Kidney (tissue), 14 donors: ENCODE data around the gene TMTC1. TPM values are rescaled to one million over a fixed set of nuclear protein-coding genes. Genes with fewer than 3 reads are reported as not detected.

Experiments
- DNase-seq, 5 donors: peaks; one replicate each; pipeline ENCODE4 v3.0.0-alpha.2; 2013 to 2020
- FAIRE-seq: peaks from 2 replicates; lab custom pipeline; 2012; peaks lifted over from hg19 to GRCh38; lab: Jason Lieb, UNC
- H3K27ac ChIP-seq, 2 donors: one replicate each; pipeline ENCODE4 v1.7.0; 2013; ENCODE audit warnings: low read depth in 2 of 2, low read length in 2 of 2, inconsistent platforms in 1 of 2
- H3K27me3 ChIP-seq: one replicate; pipeline ENCODE4 v1.7.1; 2013; ENCODE audit warnings: low read length, inconsistent platforms; ENCODE audit not compliant: control insufficient read depth, insufficient read depth
- H3K36me3 ChIP-seq, 3 donors: one replicate each; pipeline versions ENCODE4 v1.7.0 to v1.7.1; 2013; ENCODE audit warnings: low read length in 3 of 3, control low read depth in 1 of 3, inconsistent platforms in 1 of 3; ENCODE audit not compliant: insufficient read depth in 3 of 3, control insufficient read depth in 2 of 3
- H3K4me1 ChIP-seq, 3 donors: one replicate each; pipeline versions ENCODE4 v1.7.0 to v1.7.1; 2013; ENCODE audit warnings: low read length in 3 of 3, inconsistent platforms in 1 of 3, low read depth in 1 of 3; ENCODE audit not compliant: control insufficient read depth in 2 of 3, insufficient read depth in 2 of 3
- H3K4me3 ChIP-seq, 3 donors: one replicate each; pipeline versions ENCODE4 v1.7.0 to v1.8.1; 2013; ENCODE audit warnings: low read length in 3 of 3, control low read depth in 1 of 3, inconsistent platforms in 1 of 3
- H3K9ac ChIP-seq, 3 donors: one replicate each; pipeline versions ENCODE4 v1.7.0 to v1.7.1; 2013; ENCODE audit warnings: low read length in 3 of 3, control low read depth in 1 of 3, inconsistent platforms in 1 of 3
- H3K9me3 ChIP-seq, 3 donors: one replicate each; pipeline versions ENCODE4 v1.7.0 to v1.7.1; 2013; ENCODE audit warnings: low read length in 3 of 3, control low read depth in 1 of 3, inconsistent platforms in 1 of 3; ENCODE audit not compliant: control insufficient read depth in 2 of 3, insufficient read depth in 1 of 3
- intact Hi-C: fragments of 100-400 bp; cut with DNase I; formaldehyde crosslinking; loops from one replicate; pipeline ENCODE4 v1.11.1; 2022
- polyA plus RNA-seq: library from polyadenylated mRNA; stranded (reverse); fragments of 350-450 nt; fragmentation: Illumina TruSeq; extraction: RNeasy Lipid Tissue Mini Kit (QIAGEN cat#74804); gene quantifications from one replicate; pipeline ENCODE4 v1.2.3, GENCODE V29; 2014; ENCODE audit warnings: low read depth, low replicate concordance; ENCODE audit not compliant: insufficient read depth
- total RNA-seq: library from RNA; stranded (reverse); fragmentation: NEBNext Ultra II Directional; extraction: Animal tissue kit (Norgen Biotek cat#: 25700); gene quantifications from one replicate; pipeline ENCODE4 v1.2.1, GENCODE V29; 2021
- TF ChIP-seq, protein P1 (sequence below): IDR thresholded peaks from 3 replicates; pipeline ENCODE4 v1.5.1; 2012; ENCODE audit warnings: mild to moderate bottlenecking, moderate library complexity, borderline replicate concordance; ENCODE audit not compliant: insufficient read depth; ENCODE audit errors: extremely low read depth
- donor health status: control.
- donor health status: control.
- donor health status: control.
- donor health status: control.
- donor health status: control.
- donor health status: DM: yes; HTN: yes; CAD: no.
- donor health status: Normal renal cell carcinoma (clear cell type).

TMTC1 gene
- total and polyA plus RNA-seq, 2 donors from 2014 or later: 10.9 to 58.8 TPM

GRCh38 chr12:29804019-29804418 is 20.3 kb upstream of the TMTC1 start:
- no peaks in the 10 kb centered on the region for H3K4me1 ChIP-seq
- H3K27ac ChIP-seq: no peak overlapping the region
- intact Hi-C loops: no loop called here
- TF ChIP-seq, protein P1, sequence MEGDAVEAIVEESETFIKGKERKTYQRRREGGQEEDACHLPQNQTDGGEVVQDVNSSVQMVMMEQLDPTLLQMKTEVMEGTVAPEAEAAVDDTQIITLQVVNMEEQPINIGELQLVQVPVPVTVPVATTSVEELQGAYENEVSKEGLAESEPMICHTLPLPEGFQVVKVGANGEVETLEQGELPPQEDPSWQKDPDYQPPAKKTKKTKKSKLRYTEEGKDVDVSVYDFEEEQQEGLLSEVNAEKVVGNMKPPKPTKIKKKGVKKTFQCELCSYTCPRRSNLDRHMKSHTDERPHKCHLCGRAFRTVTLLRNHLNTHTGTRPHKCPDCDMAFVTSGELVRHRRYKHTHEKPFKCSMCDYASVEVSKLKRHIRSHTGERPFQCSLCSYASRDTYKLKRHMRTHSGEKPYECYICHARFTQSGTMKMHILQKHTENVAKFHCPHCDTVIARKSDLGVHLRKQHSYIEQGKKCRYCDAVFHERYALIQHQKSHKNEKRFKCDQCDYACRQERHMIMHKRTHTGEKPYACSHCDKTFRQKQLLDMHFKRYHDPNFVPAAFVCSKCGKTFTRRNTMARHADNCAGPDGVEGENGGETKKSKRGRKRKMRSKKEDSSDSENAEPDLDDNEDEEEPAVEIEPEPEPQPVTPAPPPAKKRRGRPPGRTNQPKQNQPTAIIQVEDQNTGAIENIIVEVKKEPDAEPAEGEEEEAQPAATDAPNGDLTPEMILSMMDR: no peak
- no peaks in the 10 kb centered on the region for H3K9me3 ChIP-seq
- H3K36me3 ChIP-seq: no peaks in the 10 kb centered on the region
- no peak overlapping the region for H3K9ac ChIP-seq
- DNase-seq: no peak
- FAIRE-seq: no peak
- no peaks in the 10 kb centered on the region for H3K27me3 ChIP-seq
- no peak overlapping the region for H3K4me3 ChIP-seq

DNA sequence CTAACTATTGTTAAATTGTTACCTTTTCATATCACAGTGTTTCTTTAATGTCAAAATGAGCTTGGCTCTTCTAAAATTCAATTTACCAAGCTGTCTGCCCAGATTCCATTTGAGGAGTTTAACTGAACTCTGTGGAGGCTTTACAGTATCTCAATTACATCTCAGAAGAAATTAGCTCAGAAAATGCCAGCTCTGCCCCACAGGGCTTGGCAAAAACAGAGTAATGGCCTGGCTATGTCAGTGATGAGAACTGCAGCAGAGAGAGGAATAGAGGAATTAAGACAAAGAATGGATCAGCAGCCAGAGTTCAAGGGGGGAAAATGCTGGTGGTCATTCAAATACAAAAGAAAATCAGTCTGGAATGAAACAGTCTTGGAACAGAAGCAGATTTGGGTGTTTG is 15.8 kb upstream of the TMTC1 start:
- DNase-seq (no peak), FAIRE-seq (no peak)
- no peaks in the 10 kb centered on the region for H3K36me3 ChIP-seq
- H3K27me3 ChIP-seq: no peaks in the 10 kb centered on the region
- intact Hi-C loops: no loop called here
- H3K9ac ChIP-seq: no peak overlapping the region
- no peak overlapping the region for H3K4me3 ChIP-seq
- H3K9me3 ChIP-seq: no peaks in the 10 kb centered on the region
- H3K27ac ChIP-seq: no peak overlapping the region
- H3K4me1 ChIP-seq: no peaks in the 10 kb centered on the region
- TF ChIP-seq, protein P1: no peak

DNA sequence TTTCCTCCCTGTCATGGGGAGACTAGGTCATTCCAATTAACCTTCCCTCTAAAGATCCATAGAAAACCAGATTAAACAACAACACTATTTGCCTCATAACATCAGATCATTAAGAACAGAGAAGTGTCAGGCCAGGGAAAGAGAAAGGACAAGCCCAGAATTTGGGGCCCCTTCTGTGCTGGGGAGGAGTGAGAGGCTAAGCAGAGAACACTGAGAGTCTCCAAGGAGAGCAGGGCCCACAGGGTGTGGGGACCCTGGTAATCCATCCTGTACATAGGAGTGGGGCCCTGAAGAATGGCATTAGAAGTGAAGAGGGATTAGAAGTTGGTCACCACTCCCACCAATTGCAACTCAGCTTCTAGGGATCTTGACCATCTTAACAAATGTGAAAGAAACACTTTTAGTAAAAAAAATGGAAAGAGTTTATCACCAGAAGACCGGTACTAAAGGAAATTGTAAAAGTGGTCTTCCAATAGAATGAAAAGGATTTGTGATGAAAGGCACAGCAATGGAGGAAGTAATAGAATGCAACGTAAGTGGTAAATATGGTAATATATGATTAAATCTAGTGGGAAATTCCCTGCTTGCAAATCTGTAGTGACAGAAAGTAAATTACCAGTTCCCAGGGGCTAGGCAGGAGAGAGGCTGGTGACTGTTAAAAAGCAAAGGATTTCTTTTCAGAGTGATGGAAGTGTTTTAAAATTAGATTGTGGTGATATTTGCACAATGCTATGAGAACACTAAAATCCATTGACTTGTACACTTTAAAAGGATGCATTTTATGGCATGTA is 14.0 kb upstream of the TMTC1 start:
- H3K9ac ChIP-seq: no peak overlapping the region
- H3K27ac ChIP-seq: no peak overlapping the region
- no peak for DNase-seq
- H3K9me3 ChIP-seq: no peaks in the 10 kb centered on the region
- H3K27me3 ChIP-seq: no peaks in the 10 kb centered on the region
- FAIRE-seq: no peak
- no peaks in the 10 kb centered on the region for H3K4me1 ChIP-seq
- no peak overlapping the region for H3K4me3 ChIP-seq
- intact Hi-C loops: no loop called here
- TF ChIP-seq, protein P1: no peak
- H3K36me3 ChIP-seq: peaks cover 0 to 2% (median 2%) of the 10 kb centered on the region in 3 donors
